Neural crest cell (in vitro differentiated cells): ENCODE results near the gene RPTOR. TPM values are rescaled to one million over a fixed set of nuclear protein-coding genes. Genes with fewer than 3 reads are reported as not detected.

Experiments
- DNase-seq: peaks from one replicate; pipeline ENCODE4 v3.0.0; 2021; ENCODE audit warnings: low read depth, mixed read lengths, low spot score
- H3K27ac Mint-ChIP-seq: one replicate; pipeline ENCODE4 v1.8.0; 2021; ENCODE audit warnings: mild to moderate bottlenecking, mixed read lengths; ENCODE audit not compliant: unreplicated experiment
- H3K27me3 Mint-ChIP-seq: 2 replicates; pipeline ENCODE4 v1.8.0; 2021; ENCODE audit warnings: low read depth, mild to moderate bottlenecking, mixed read lengths
- H3K36me3 Mint-ChIP-seq: 2 replicates; pipeline ENCODE4 v1.8.0; 2021; ENCODE audit warnings: low read depth, mild to moderate bottlenecking, mixed read lengths
- H3K4me1 Mint-ChIP-seq: 2 replicates; pipeline ENCODE4 v1.8.0; 2021; ENCODE audit warnings: mixed read lengths
- H3K4me3 Mint-ChIP-seq: one replicate; pipeline ENCODE4 v1.8.0; 2021; ENCODE audit warnings: mild to moderate bottlenecking, mixed read lengths
- H3K9me3 Mint-ChIP-seq: 2 replicates; pipeline ENCODE4 v1.8.0; 2021; ENCODE audit warnings: mixed read lengths
- CTCF ChIP-seq: fragments of 200-600 bp; sonication (generic); conservative IDR thresholded peaks from 2 replicates; pipeline ENCODE4 v1.5.0; 2021; ENCODE audit warnings: antibody characterized with exemption, mild to moderate bottlenecking
- total RNA-seq: library from RNA; stranded (reverse); gene quantifications from 2 replicates; pipeline ENCODE4 v1.2.1, GENCODE V29; 2021

Gene RPTOR
- total RNA-seq, 1 donor from 2014 or later: 41.1 TPM

- DNase-seq: no peak
- no peak overlapping the region for H3K4me3 Mint-ChIP-seq
- H3K36me3 Mint-ChIP-seq: peaks cover 4% of the 10 kb centered on the region
- peaks cover 4% of the 10 kb centered on the region for H3K4me1 Mint-ChIP-seq
- TF ChIP-seq CTCF: no peak
- H3K27ac Mint-ChIP-seq: no peak overlapping the region
- no peaks in the 10 kb centered on the region for H3K9me3 Mint-ChIP-seq
- no peaks in the 10 kb centered on the region for H3K27me3 Mint-ChIP-seq
Observed at GRCh38 chr17:80964859-80965580, 420.4 kb downstream of the RPTOR start.

- H3K4me3 Mint-ChIP-seq: no peak overlapping the region
- H3K27me3 Mint-ChIP-seq: no peaks in the 10 kb centered on the region
- H3K9me3 Mint-ChIP-seq: no peaks in the 10 kb centered on the region
- H3K36me3 Mint-ChIP-seq: peaks cover 4% of the 10 kb centered on the region
- DNase-seq: no peak
- no peak overlapping the region for H3K27ac Mint-ChIP-seq
- peaks cover 8% of the 10 kb centered on the region for H3K4me1 Mint-ChIP-seq
- TF ChIP-seq CTCF: no peak
Observed at GRCh38 chr17:80965606-80966005, 421.0 kb downstream of the RPTOR start.

GRCh38 chr17:80967404-80967872 lies 422.8 kb downstream of the RPTOR start:
- TF ChIP-seq CTCF: no peak
- no peaks in the 10 kb centered on the region for H3K27me3 Mint-ChIP-seq
- H3K4me3 Mint-ChIP-seq: no peak overlapping the region
- peaks cover 9% of the 10 kb centered on the region for H3K4me1 Mint-ChIP-seq
- H3K27ac Mint-ChIP-seq: no peak overlapping the region
- H3K36me3 Mint-ChIP-seq: peaks cover 4% of the 10 kb centered on the region
- DNase-seq: no peak
- no peaks in the 10 kb centered on the region for H3K9me3 Mint-ChIP-seq

- DNase-seq: no peak
Observed at GRCh38 chr17:80968602-80969029, 424.0 kb downstream of the RPTOR start.

GRCh38 chr17:80969030-80969673 lies 424.5 kb downstream of the RPTOR start:
- no peaks in the 10 kb centered on the region for H3K9me3 Mint-ChIP-seq
- H3K27me3 Mint-ChIP-seq: no peaks in the 10 kb centered on the region
- peaks cover 9% of the 10 kb centered on the region for H3K4me1 Mint-ChIP-seq
- no peak for TF ChIP-seq CTCF
- peak overlapping the region; percentile 27 for H3K4me3 Mint-ChIP-seq
- H3K27ac Mint-ChIP-seq: peak overlapping the region; percentile 27
- DNase-seq: no peak
- peaks cover 4% of the 10 kb centered on the region for H3K36me3 Mint-ChIP-seq

More at GRCh38 chr17:80968602-80969029, 424.0 kb downstream of the RPTOR start:
- no peaks in the 10 kb centered on the region for H3K9me3 Mint-ChIP-seq
- H3K4me1 Mint-ChIP-seq: peaks cover 9% of the 10 kb centered on the region
- no peaks in the 10 kb centered on the region for H3K27me3 Mint-ChIP-seq
- peaks cover 4% of the 10 kb centered on the region for H3K36me3 Mint-ChIP-seq
- TF ChIP-seq CTCF: no peak
- no peak overlapping the region for H3K4me3 Mint-ChIP-seq
- no peak overlapping the region for H3K27ac Mint-ChIP-seq
